NOMO-1 treated with DMSO at 0.1 percent for 48 hours (cell line): ENCODE data around the gene TRIM44.
"Not testable (repeated sequence)": the region's sequence is repeated elsewhere in the genome, so short reads cannot be mapped to it uniquely, and the experiment has no call there.

Experiments
- DNase-seq: peaks from one replicate; lab custom pipeline; 2025; ENCODE audit not compliant: unreplicated experiment; lab: John Stamatoyannopoulos, UW

Gene TRIM44

GRCh38 chr11:35811783-35812182 lies 149.2 kb downstream of the TRIM44 start:
- DNase-seq: peak; percentile 79

- no peak for DNase-seq
These were observed 150.3 kb downstream of the TRIM44 start for GRCh38 chr11:35812828-35813227.

GRCh38 chr11:35814081-35814695 lies 151.6 kb downstream of the TRIM44 start:
- peak; percentile 12 for DNase-seq

GRCh38 chr11:35814720-35815305 lies 152.2 kb downstream of the TRIM44 start:
- DNase-seq: no peak

GRCh38 chr11:35815556-35816315 lies 153.2 kb downstream of the TRIM44 start:
- no peak for DNase-seq

- DNase-seq: no peak
These were observed 158.0 kb downstream of the TRIM44 start for GRCh38 chr11:35820614-35821013.

- DNase-seq: no peak
These were observed 160.4 kb downstream of the TRIM44 start for GRCh38 chr11:35822815-35823495.

GRCh38 chr11:35823742-35824298 lies 161.2 kb downstream of the TRIM44 start:
- no peak for DNase-seq

GRCh38 chr11:35825386-35825785 lies 162.8 kb downstream of the TRIM44 start:
- no peak for DNase-seq

GRCh38 chr11:35826006-35826405 lies 163.4 kb downstream of the TRIM44 start:
- no peak for DNase-seq

- DNase-seq: no peak
These were observed 164.4 kb downstream of the TRIM44 start for GRCh38 chr11:35826949-35827348.

GRCh38 chr11:35836205-35836604 lies 173.6 kb downstream of the TRIM44 start:
- DNase-seq: no peak

- DNase-seq: no peak
These were observed 175.5 kb downstream of the TRIM44 start for GRCh38 chr11:35838071-35838470.

GRCh38 chr11:35838697-35839367 lies 176.3 kb downstream of the TRIM44 start:
- DNase-seq: not testable (repeated sequence)

- no peak for DNase-seq
These were observed 177.0 kb downstream of the TRIM44 start for GRCh38 chr11:35839368-35840161.

GRCh38 chr11:35841733-35842132 lies 179.2 kb downstream of the TRIM44 start:
- DNase-seq: no peak

- DNase-seq: no peak
These were observed 180.4 kb downstream of the TRIM44 start for GRCh38 chr11:35842958-35843357.

GRCh38 chr11:35844579-35844978 lies 182.0 kb downstream of the TRIM44 start:
- no peak for DNase-seq

GRCh38 chr11:35845860-35846259 lies 183.3 kb downstream of the TRIM44 start:
- DNase-seq: no peak

GRCh38 chr11:35846874-35847273 lies 184.3 kb downstream of the TRIM44 start:
- DNase-seq: no peak
